Upper lobe of left lung (tissue), 6 donors: ENCODE data around the gene ASTN2. TPM values are rescaled to one million over a fixed set of nuclear protein-coding genes. Genes with fewer than 3 reads are reported as not detected.

Experiments used
- ATAC-seq, 2 donors: fragments of 200-7000 bp; cut with Tn5 transposase; one replicate each; pipeline ENCODE4 v1.9.1; 2022; ENCODE audit warnings: mild to moderate bottlenecking in 2 of 2, moderate library complexity in 2 of 2; ENCODE audit not compliant: low FRiP score in 2 of 2
- DNase-seq, 2 donors: peaks; one replicate each; pipeline ENCODE4 v3.0.0-alpha.2; 2019 to 2020
- H3K27ac ChIP-seq, 4 donors: fragments of 200-600 bp; sonication (generic); one replicate each; pipeline ENCODE4 v1.5.1; 2016 to 2019
- H3K27me3 ChIP-seq, 4 donors: fragments of 200-600 bp; sonication (generic); one replicate each; pipeline ENCODE4 v1.5.1; 2017 to 2019
- H3K36me3 ChIP-seq, 4 donors: fragments of 200-600 bp; sonication (generic); one replicate each; pipeline ENCODE4 v1.5.1; 2016 to 2019
- H3K4me1 ChIP-seq, 4 donors: fragments of 200-600 bp; sonication (generic); one replicate each; pipeline ENCODE4 v1.5.1; 2018 to 2019
- H3K4me3 ChIP-seq, 4 donors: fragments of 200-600 bp; sonication (generic); one replicate each; pipeline ENCODE4 v1.5.1; 2017 to 2019; ENCODE audit warnings: mild to moderate bottlenecking in 2 of 4, moderate library complexity in 1 of 4
- H3K9me3 ChIP-seq, 4 donors: fragments of 200-600 bp; sonication (generic); one replicate each; pipeline ENCODE4 v1.5.1; 2018 to 2019
- EP300 ChIP-seq, 4 donors: sonication (generic); formaldehyde crosslinking; IDR thresholded peaks; one replicate each; pipeline ENCODE4 v1.5.1; 2017; ENCODE audit warnings: antibody characterized with exemption in 4 of 4, control low read depth in 2 of 4
- POLR2A ChIP-seq, 4 donors: fragments of 450-650 bp; IDR thresholded peaks; one replicate each; pipeline ENCODE4 v1.5.1; 2016 to 2017; ENCODE audit warnings: antibody characterized with exemption in 4 of 4, mild to moderate bottlenecking in 2 of 4
- POLR2AphosphoS5 ChIP-seq, 2 donors: sonication (generic); formaldehyde crosslinking; IDR thresholded peaks; one replicate each; pipeline ENCODE4 v1.5.1; 2017; ENCODE audit warnings: antibody characterized with exemption in 2 of 2
- WGBS, 2 donors: methylation state at CpG; one replicate each; pipeline ENCODE4 v1.1.5; 2017 to 2018; 5-methylcytosine and 5-hydroxymethylcytosine counted together
- total RNA-seq, 6 donors: library from RNA; depleted of rRNA in 4 of 6; stranded (reverse); fragments of >200 nt in 4 of 6; gene quantifications; one replicate each; pipeline versions ENCODE4 v1.1.0 to v1.2.1, GENCODE V29; 2016 to 2021
- TF ChIP-seq, protein P1 (sequence below), 6 experiments: fragments of 450-650 bp in 4 of 6; fragments of 200-600 bp in 2 of 6; sonication (generic) in 2 of 6; IDR thresholded peaks; one replicate each; pipeline ENCODE4 v1.5.1; 2016 to 2019; ENCODE audit warnings: antibody characterized with exemption in 6 of 6
- donor health status: DM: no; HTN: no; CAD: no; lungs with moderate emphysema.
- donor health status: DM: no; HTN: yes; CAD: no; lungs with severe emphysema.

The ASTN2 gene
- total RNA-seq, 6 donors from 2014 or later, result 2.0 to 7.5 (median 3.4) TPM

- Histone ChIP-seq H3K27ac (no peak overlapping the region), H3K36me3 (no peaks in the 10 kb centered on the region), H3K4me3 (no peak overlapping the region), H3K4me1 (no peaks in the 10 kb centered on the region), H3K27me3 (no peaks in the 10 kb centered on the region), H3K9me3 (no peaks in the 10 kb centered on the region)
- TF ChIP-seq POLR2AphosphoS5 (IDR thresholded peaks at IDR 0.05) (no peak), EP300 (IDR thresholded peaks at IDR 0.05) (no peak), POLR2A (IDR thresholded peaks at IDR 0.05) (no peak)
- TF ChIP-seq, protein P1, sequence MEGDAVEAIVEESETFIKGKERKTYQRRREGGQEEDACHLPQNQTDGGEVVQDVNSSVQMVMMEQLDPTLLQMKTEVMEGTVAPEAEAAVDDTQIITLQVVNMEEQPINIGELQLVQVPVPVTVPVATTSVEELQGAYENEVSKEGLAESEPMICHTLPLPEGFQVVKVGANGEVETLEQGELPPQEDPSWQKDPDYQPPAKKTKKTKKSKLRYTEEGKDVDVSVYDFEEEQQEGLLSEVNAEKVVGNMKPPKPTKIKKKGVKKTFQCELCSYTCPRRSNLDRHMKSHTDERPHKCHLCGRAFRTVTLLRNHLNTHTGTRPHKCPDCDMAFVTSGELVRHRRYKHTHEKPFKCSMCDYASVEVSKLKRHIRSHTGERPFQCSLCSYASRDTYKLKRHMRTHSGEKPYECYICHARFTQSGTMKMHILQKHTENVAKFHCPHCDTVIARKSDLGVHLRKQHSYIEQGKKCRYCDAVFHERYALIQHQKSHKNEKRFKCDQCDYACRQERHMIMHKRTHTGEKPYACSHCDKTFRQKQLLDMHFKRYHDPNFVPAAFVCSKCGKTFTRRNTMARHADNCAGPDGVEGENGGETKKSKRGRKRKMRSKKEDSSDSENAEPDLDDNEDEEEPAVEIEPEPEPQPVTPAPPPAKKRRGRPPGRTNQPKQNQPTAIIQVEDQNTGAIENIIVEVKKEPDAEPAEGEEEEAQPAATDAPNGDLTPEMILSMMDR (IDR thresholded peaks at IDR 0.05), result no peak
- 85 to 94% methylated on average over 2 of the region's 2 CpGs for WGBS, 2 donors
- DNase-seq (no peak), ATAC-seq (no peak)
These were observed 460.1 kb downstream of the ASTN2 start for GRCh38 chr9:116954731-116955130.

DNA sequence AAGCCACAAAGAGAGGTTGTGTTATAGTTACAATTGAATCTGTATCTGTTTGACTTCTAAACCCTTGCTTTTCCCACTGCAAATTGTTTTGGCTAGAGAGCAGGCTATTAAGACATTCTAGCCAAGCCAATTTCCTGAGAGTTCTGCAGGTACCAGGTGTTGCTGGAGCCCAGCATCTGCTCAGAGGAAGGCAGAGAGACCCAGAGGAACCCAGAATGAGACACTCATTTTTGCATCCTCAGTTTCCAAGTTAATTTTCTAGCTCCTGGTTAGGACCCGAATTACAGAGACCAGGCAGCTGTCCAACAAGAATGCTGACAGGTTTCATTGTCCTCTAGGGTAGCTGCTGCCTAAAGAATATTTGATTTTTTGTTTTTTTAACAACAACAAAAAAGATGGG is 461.6 kb downstream of the ASTN2 start:
- ATAC-seq (no peak), DNase-seq (no peak)
- H3K36me3 ChIP-seq, result no peaks in the 10 kb centered on the region
- H3K27ac ChIP-seq, result no peak overlapping the region
- no peak for TF ChIP-seq POLR2A (IDR thresholded peaks at IDR 0.05)
- no peak for TF ChIP-seq POLR2AphosphoS5 (IDR thresholded peaks at IDR 0.05)
- TF ChIP-seq, protein P1 (IDR thresholded peaks at IDR 0.05), result no peak
- no peak for TF ChIP-seq EP300 (IDR thresholded peaks at IDR 0.05)
- no peaks in the 10 kb centered on the region for H3K9me3 ChIP-seq
- H3K27me3 ChIP-seq, result no peaks in the 10 kb centered on the region
- no peaks in the 10 kb centered on the region for H3K4me1 ChIP-seq
- 55 to 77% methylated on average over 1 of the region's 1 CpG for whole genome bisulfite sequencing, 2 donors
- no peak overlapping the region for H3K4me3 ChIP-seq

DNA sequence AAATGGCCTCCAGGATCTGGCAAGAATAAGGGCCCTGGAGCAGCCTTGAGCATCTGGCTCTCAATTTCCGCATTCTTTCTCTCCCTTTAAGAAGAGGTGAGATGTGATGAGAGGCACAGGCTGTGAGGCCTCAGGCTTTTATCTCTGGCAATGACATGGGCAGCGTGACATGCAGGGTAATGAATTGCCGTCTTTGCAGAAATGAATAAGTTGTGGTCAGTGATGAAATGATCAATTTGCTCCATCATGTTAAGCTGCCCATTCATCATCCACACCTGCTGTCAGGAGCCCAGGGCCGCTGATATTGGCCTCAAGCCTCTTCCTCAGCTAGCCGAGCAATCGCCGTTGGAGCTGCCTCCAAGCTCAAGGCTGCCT is 462.4 kb downstream of the ASTN2 start:
- ATAC-seq (no peak), DNase-seq (no peak)
- Histone ChIP-seq H3K27ac (no peak overlapping the region), H3K4me3 (no peak overlapping the region), H3K4me1 (no peaks in the 10 kb centered on the region), H3K9me3 (no peaks in the 10 kb centered on the region), H3K36me3 (no peaks in the 10 kb centered on the region), H3K27me3 (no peaks in the 10 kb centered on the region)
- WGBS, 2 donors, result 53 to 76% methylated on average over 6 to 7 of the region's 7 CpGs
- TF ChIP-seq POLR2A (IDR thresholded peaks at IDR 0.05), result no peak
- no peak for TF ChIP-seq POLR2AphosphoS5 (IDR thresholded peaks at IDR 0.05)
- TF ChIP-seq EP300 (IDR thresholded peaks at IDR 0.05), result no peak
- TF ChIP-seq, protein P1 (IDR thresholded peaks at IDR 0.05), result no peak

- WGBS, 2 donors, result 73 to 82% methylated on average over 3 of the region's 3 CpGs
- Histone ChIP-seq H3K36me3 (no peaks in the 10 kb centered on the region), H3K4me1 (no peaks in the 10 kb centered on the region), H3K27me3 (no peaks in the 10 kb centered on the region), H3K9me3 (no peaks in the 10 kb centered on the region), H3K27ac (no peak overlapping the region), H3K4me3 (no peak overlapping the region)
- ATAC-seq, result no peak
- TF ChIP-seq EP300 (IDR thresholded peaks at IDR 0.05), result no peak
- TF ChIP-seq, protein P1 (IDR thresholded peaks at IDR 0.05), result no peak
- TF ChIP-seq POLR2A (IDR thresholded peaks at IDR 0.05), result no peak
- no peak for TF ChIP-seq POLR2AphosphoS5 (IDR thresholded peaks at IDR 0.05)
- no peak for DNase-seq
These were observed 463.0 kb downstream of the ASTN2 start for GRCh38 chr9:116951588-116952435.

DNA sequence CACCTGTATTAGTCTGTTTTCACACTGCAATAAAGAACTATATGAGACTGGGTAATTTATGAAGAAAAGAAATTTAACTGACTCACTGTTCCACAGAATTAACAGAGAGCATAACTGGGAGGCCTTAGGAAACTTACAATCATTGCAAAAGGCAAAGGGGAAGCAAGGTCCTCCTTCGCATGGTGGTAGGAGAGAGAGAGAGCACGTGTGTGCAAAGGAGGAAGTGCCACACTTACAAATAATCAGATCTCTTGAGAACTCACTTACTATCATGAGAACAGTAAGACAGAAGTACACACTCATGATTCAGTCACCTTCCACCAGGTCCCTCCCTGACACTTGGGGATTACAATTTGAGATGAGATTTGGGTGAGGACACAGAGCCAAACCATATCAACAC is 469.0 kb downstream of the ASTN2 start:
- H3K9me3 ChIP-seq, result no peaks in the 10 kb centered on the region
- no peak overlapping the region for H3K27ac ChIP-seq
- DNase-seq (peak in 1 of 2 donors; percentile 21), ATAC-seq (peak in 1 of 2 donors; percentile 77)
- TF ChIP-seq EP300 (IDR thresholded peaks at IDR 0.05), result no peak
- H3K4me1 ChIP-seq, result no peaks in the 10 kb centered on the region
- H3K4me3 ChIP-seq, result no peak overlapping the region
- H3K36me3 ChIP-seq, result no peaks in the 10 kb centered on the region
- WGBS, 2 donors, result 27 to 29% methylated on average over 2 of the region's 2 CpGs
- H3K27me3 ChIP-seq, result no peaks in the 10 kb centered on the region
